Measurements from ENCODE around the gene NELL1.
"Not testable (repeated sequence)": the region's sequence is repeated elsewhere in the genome, so short reads cannot be mapped to it uniquely, and the experiment has no call there.

The NELL1 gene

DNA sequence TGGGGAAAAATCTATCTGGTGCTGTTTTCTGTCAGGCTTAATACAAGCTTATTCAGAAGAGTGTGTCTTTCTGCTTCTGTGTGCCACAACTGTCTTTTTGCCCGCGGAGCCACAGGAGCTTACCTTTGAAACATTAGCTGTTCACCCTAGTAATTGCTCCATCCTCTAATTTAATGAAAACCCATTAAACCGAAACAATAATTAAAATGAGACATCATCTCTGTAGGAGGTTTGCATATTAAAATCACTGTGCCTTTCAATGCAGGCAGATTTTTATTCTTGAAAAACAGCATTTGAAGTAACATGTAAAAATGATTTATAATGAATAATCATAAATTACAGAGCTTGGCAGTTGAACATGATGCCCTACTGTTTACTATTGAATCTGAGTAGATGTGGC is 102.3 kb downstream of the NELL1 start:
- no peak for DNase-seq

- no peak for DNase-seq
Observed at GRCh38 chr11:20775331-20775730, 105.9 kb downstream of the NELL1 start.

GRCh38 chr11:20782775-20783174 is 113.4 kb downstream of the NELL1 start:
- DNase-seq, result no peak

GRCh38 chr11:20783220-20783619 is 113.8 kb downstream of the NELL1 start:
- no peak for DNase-seq

- DNase-seq, result no peak
Observed at GRCh38 chr11:20790622-20791021, 121.2 kb downstream of the NELL1 start.

GRCh38 chr11:20795005-20795404 is 125.6 kb downstream of the NELL1 start:
- no peak for DNase-seq

- no peak for DNase-seq
Observed at GRCh38 chr11:20808328-20808727, 138.9 kb downstream of the NELL1 start.

GRCh38 chr11:20821046-20821445 is 151.7 kb downstream of the NELL1 start:
- DNase-seq, result no peak

DNA sequence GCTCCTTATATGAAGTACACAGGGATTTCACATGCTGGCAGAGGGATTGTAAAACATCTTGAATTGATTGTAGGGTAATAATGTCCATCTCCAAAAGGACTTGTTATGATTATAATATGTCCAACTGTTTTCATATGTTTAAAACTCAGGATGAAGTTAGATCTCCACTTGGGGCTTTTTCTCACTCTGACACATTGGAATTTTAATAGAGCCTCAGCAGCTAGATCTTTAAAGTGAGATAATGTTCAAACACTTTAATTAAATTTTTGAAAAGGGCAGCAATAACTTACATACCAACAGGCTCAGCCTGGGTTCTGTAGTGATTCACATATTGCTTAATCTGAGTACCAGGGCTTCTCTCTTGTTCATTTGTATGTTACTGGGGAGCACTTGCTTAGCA is 152.1 kb downstream of the NELL1 start:
- no peak for DNase-seq

DNA sequence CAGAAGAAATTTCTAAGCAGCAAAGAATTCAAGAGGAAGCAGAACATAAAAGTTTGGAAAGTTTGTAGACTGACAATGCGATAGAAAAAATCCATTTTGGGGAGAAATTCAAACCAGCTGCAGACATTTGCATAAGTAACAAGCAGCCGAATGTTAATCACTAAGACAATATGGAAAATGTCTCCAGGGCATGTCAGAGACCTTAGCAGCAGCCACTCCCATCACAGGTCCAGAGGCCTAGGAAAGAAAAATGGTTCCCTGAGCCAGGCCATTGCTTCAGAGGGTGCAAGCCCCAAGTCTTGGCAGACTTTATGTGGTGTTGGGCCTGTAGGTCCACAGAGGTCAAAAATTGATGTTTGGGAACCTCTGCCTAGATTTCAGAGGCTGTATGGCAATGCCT is 155.4 kb downstream of the NELL1 start:
- DNase-seq, result no peak

DNA sequence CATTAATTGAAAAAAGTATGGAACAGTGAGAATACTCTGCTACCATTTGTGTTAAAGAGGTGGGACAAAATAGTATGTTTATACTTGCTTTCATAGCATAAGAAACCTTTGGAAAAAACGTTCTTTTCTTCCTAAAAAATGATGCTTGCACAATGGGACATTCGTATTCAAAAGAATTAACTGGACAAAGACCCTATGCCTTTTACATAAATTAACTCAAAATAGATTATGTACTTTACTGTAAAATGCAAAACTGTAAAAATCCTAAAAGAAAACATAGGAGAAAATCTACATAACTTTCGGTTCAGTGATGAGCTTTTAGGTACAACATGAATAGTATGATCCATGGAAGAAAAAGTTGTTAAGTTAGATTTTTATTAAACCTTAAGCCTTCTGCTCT is 166.2 kb downstream of the NELL1 start:
- no peak for DNase-seq

DNA sequence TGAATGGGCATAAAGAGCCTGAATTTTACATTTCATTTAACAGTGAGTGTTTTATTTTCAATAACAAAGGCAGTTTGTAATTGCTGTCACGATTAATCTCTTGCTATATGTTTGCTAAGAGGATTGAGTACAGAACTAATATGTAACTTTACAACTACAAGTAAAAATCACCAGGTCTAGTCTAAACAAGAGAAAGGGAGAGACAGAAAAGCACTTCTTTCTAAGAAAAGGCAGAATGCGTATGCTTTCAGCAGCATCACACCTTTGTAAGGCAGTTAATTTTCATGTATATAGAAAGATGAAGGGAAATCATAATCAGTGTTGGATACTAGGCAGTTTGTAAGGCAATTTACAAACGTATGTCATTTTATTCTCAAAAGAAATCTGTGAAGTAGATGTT is 169.8 kb downstream of the NELL1 start:
- DNase-seq, result no peak

DNA sequence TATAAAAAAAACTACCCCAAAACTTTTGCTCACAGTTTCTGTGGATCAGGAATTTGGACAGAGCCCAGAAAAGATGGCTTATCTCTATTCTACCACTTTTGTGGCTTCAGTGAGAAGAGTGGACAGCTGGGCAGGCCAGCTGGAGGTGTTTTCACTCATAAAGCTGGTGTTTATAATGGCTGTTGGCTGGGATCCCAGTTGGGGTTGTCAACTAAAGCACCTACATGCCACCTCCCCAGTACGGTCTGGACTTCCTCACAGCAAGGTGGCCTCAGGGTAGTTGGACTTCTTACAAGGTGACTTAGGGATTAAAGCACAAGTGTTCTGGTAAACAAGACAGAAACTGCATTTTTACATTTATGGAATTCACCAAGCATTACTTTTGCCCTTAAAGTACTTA is 171.0 kb downstream of the NELL1 start:
- DNase-seq, result no peak

DNA sequence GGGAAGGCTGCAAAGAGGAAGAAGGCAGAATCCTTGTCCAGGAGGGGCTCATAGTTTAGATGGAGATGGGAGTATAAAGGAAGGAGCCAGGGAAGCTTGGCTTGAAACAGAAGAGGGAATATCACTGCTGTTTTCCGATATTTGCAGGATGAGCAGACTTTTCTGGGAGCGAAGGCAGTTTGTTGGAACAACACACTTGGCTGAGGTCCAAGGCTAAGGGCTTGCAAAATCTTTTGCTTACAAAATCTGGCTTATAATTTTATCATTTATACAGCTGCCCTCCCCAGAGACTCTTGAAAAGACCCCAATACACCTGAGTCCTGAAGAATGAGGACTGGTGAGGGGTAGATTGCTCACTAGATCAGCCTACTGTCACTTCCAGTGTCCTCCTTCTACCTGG is 174.8 kb downstream of the NELL1 start:
- no peak for DNase-seq

DNA sequence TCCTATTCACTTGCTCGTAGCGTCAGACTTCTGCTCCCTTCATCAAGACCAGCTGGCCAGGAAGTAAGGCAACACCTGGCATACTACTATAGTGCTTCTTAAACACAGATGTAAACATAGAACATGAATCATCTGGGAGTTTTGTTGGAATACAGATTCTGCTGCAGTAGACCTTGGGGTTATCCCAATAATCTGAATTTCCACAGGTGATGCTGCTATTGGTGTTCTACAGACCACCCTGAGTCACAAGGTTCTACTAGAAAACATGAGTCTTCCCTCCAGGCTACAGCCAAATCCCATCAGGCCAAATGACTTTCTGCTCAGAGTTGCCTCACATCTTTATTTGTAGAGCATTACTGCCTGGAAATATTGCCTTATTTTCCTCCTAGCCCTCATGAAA is 175.2 kb downstream of the NELL1 start:
- no peak for DNase-seq

DNA sequence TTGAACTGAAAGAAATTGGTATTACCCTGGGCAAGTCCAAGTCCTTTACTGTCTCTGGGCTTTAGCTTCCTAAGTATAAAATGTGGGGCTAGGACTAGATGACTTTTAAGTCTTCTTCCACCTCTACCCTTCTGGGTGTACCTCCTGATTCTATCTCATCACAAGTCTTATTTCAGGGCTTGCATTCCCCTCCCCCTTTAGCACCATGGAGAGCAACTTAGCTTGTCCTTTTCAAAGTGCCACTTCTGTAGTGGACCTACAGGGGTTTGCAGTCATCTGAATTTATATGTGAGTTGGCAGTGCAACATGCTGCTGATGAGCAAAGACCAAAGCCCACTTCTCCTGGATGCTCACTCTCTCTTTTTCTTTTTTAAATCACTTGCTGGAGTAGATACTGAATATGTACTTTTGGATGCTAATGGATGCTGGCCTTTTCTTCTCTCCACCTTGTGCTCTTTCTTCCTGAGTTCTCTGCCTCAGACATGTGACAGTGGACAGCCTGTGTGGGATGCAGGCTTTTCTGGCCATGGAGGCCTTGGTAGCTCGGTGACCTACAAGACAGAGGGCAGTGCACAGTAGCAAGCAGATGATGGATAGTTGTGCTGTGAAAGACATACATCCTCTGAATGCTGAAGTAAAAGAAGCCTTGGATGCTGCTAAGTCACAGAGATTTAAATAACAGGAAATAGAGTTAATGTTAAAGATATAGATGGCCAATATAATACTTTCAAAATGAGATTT is 185.0 kb downstream of the NELL1 start:
- no peak for DNase-seq

DNA sequence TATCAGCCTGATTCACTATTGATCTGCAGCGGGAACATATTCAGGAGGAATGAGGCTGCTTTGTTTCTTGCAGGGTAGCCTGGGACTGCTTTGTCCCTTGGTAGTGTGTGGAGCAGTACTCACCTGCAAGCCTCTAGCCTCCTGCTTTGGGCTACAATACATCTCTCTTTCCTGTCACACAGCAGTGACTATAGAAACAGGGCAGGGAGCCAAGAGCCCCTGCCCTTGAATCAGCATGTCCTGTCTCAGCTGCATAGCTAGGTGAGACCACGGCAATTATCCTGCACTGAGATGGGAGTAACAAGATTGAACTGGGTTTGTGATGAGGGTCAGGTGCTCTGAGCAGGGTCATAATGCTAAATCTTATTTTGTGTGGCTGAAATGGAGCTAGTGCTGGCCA is 191.9 kb downstream of the NELL1 start:
- no peak for DNase-seq

DNA sequence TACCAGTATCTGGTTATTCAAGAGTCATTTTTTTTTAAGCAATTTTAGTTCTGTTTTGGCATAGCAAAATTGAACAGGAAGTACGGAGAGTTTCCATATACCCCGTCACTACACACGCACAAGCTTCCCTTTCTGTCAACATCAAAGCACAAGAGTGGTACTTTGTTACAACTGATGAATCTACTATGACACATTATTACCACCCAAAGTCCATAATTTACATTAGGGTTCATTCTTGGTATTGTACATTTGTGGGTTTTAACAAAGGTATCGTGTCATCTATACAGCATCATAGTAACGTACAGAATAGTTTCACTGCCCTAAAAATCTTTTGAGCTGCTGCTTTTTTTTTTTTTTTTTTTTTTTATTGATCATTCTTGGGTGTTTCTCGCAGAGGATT is 192.9 kb downstream of the NELL1 start:
- DNase-seq, result not testable (repeated sequence)

GRCh38 chr11:20864628-20865027 is 195.2 kb downstream of the NELL1 start:
- DNase-seq, result no peak

DNA sequence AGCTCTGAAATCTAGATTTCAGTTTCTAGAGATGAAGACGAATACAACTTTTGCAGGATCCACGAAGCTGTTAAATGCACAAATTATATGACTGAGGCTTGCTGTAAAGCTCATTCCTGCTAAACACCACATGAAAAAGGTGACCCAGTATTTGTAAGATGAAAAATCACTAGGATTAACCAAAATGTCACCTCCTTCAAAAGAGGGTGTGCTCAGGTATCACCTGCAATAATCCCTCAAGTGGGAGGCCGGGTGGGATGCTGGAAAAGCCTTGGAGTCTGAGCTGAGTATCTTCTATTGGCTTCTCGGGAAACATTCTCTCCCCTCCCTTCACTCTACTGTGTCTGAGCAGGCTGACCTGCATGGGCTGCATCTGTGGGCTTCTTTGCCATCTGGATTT is 195.8 kb downstream of the NELL1 start:
- DNase-seq, result no peak

DNA sequence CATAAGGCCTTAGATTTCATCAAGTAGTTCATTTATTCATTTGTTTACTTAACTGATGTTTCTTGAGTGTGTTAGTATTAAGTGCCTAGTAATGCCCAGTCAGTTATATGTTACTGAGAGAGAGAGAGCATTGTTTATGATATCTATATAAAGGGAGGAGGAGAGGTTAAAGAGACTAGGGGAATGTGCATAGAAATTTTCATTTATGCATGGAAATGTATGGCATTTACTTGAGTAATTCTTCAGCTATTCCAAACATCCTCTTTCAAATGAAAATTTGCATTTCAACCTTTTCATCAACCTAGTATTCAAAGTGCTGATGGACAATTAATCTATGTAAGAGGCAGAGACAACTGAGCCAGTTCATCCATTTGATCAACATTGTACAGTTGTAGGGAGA is 199.7 kb downstream of the NELL1 start:
- no peak for DNase-seq

GRCh38 chr11:20873054-20873453 is 203.7 kb downstream of the NELL1 start:
- no peak for DNase-seq

- DNase-seq, result no peak
Observed at GRCh38 chr11:20874358-20874757, 205.0 kb downstream of the NELL1 start.

DNA sequence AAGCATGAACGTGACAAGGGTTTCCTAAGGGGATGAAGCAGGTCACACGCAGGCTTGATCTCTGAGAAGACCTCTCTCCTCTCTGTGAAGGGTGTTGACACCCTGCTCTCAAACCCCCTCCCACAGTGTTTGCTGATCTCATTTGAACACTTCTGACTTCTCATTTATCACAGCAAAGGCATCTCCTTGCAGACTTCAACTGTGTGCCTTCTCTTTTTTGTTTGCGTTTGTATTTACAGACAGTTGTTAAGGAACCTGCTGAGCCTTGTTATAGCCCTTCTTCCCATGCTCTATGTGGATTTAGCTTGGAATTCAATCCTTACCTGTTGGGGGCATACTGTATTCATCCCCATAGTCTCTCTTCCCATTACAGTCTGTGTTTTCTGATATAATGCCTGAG is 206.5 kb downstream of the NELL1 start:
- DNase-seq, result no peak

DNA sequence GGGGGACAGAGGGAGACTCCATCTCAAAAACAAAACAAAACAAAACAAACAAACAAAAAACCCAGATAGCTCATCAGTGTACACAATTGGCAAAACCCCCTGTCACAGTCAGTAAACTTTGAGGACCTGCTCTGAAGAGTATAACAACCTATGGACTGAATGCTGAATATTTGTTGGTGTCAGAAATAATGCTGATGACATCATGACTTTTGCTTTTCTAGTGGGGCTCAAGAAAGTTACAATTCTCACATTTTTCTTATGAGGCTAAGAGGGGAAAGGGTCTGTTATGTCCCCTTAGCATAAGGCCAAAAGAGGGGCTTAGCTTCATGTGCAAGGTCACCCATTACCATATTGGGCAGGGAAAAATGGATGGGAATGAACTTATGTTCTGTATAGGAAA is 207.4 kb downstream of the NELL1 start:
- no peak for DNase-seq

DNA sequence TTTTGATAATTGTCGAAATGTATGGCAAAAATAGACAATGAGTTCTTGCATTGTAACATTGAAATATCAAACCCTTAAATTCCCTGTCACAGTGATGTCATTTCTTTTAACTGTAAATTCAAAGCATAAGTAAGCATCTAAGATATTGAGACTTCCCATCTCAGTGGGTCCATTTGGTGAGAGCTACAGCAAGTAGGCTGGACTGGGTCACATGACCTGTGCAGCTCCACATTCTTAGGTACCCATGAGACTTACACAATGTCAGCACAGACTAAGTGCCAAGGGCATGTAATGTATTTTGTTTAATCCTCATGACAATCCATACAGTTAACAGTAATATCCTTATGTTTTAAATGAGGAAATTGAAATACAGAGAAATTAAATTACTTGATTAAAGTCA is 210.7 kb downstream of the NELL1 start:
- no peak for DNase-seq
